Left lung (tissue), 10 donors: ENCODE data around the gene OSBPL5. TPM values are rescaled to one million over a fixed set of nuclear protein-coding genes. Genes with fewer than 3 reads are reported as not detected.
A peak's percentile ranks its signal among the peaks of the same experiment; 100 is the strongest.

Experiments
- ATAC-seq: fragments of 200-7000 bp; cut with Tn5 transposase; one replicate; pipeline ENCODE4 v1.9.1; 2020; ENCODE audit warnings: moderate library complexity
- DNase-seq, 4 donors: peaks; one replicate each; pipeline ENCODE4 v3.0.0-alpha.2; 2013 to 2020
- H3K27ac ChIP-seq, 2 donors: fragments of 200-600 bp; sonication (generic) in 1 of 2; one replicate each; pipeline versions ENCODE4 v1.5.0 to v1.8.0; 2020 to 2021
- H3K27me3 ChIP-seq, 2 donors: fragments of 200-600 bp; sonication (generic) in 1 of 2; one replicate each; pipeline versions ENCODE4 v1.5.0 to v1.8.0; 2020 to 2021
- H3K36me3 ChIP-seq, 2 donors: fragments of 200-600 bp; sonication (generic) in 1 of 2; one replicate each; pipeline versions ENCODE4 v1.5.0 to v1.8.0; 2020 to 2021
- H3K4me1 ChIP-seq, 2 donors: fragments of 200-600 bp; one replicate each; pipeline ENCODE4 v1.8.0; 2021
- H3K4me3 ChIP-seq, 2 donors: fragments of 200-600 bp; sonication (generic) in 1 of 2; one replicate each; pipeline versions ENCODE4 v1.5.0 to v1.8.0; 2020 to 2021; ENCODE audit warnings: mild to moderate bottlenecking in 1 of 2
- H3K9me3 ChIP-seq, 2 donors: fragments of 200-600 bp; sonication (generic) in 1 of 2; one replicate each; pipeline versions ENCODE4 v1.5.0 to v1.8.0; 2020 to 2021
- intact Hi-C, 2 donors: fragments of 100-400 bp; cut with DNase I; formaldehyde crosslinking; loops; one replicate each; pipeline versions ENCODE4 v1.11.2 to v1.14.2; 2022
- polyA plus RNA-seq, 6 donors: library from polyadenylated mRNA; unstranded; fragments of 120-200 nt; gene quantifications; one replicate each; pipeline ENCODE4 v1.2.1, GENCODE V29; 2013; ENCODE audit not compliant: insufficient read length in 6 of 6
- total RNA-seq, 2 donors: library from RNA; stranded (reverse); fragmentation: NEBNext Ultra II Directional; extraction: Animal tissue kit (Norgen Biotek cat#: 25700); gene quantifications; one replicate each; pipeline ENCODE4 v1.2.1, GENCODE V29; 2021
- TF ChIP-seq, protein P1 (sequence below), 2 donors: fragments of 200-600 bp; sonication (generic) in 1 of 2; IDR thresholded peaks; one replicate each; pipeline versions ENCODE4 v1.5.0 to v1.8.0; 2021; ENCODE audit warnings: antibody characterized with exemption in 2 of 2
- donor health status: DM: no; HTN: yes; CAD: no.
- donor health status: DM: no; HTN: no; CAD: no.

Gene OSBPL5
- total and polyA plus RNA-seq, 8 donors, result 19.5 to 39.6 (median 30.4) TPM

DNA sequence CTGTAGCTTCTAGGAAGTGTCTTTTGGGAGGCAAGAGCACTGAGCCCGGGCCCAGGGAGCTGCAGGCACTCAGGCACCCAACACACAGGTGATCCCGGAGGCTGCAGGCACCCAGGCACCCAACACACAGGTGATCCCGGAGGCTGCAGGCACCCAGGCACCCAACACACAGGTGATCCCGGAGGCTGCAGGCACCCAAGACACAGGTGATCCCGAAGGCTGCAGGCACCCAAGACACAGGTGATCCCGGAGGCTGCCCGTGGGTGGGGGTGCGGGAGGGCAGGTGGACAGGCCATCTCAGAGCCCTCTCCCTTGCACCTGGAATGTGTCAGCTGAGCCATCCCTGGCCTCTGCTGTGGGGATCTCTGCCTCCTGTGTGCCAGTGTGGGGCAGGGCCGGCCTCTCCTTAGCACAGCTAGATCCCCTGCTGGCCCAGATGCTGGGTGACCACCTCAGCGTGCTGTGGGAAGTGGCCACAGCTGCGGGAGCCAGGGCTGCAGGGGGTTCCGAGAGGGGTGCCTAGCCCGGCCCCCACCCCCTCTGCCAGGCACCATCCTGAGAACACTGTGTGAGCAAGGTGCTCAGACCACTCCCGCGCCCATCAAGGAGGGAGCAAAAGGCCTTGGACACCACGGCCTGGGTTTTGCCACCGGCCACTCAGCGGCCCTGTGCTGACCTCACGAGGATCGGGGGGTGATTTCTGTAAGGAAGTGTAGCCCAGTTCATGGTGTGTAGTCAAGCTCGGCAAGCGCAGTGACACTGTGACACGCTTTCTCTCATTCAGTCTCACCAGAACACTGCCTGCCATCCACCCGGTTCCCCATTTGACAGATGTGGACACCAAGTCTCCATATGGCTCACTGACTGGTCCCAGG, 39.3 kb upstream of the OSBPL5 start:
- TF ChIP-seq, protein P1, sequence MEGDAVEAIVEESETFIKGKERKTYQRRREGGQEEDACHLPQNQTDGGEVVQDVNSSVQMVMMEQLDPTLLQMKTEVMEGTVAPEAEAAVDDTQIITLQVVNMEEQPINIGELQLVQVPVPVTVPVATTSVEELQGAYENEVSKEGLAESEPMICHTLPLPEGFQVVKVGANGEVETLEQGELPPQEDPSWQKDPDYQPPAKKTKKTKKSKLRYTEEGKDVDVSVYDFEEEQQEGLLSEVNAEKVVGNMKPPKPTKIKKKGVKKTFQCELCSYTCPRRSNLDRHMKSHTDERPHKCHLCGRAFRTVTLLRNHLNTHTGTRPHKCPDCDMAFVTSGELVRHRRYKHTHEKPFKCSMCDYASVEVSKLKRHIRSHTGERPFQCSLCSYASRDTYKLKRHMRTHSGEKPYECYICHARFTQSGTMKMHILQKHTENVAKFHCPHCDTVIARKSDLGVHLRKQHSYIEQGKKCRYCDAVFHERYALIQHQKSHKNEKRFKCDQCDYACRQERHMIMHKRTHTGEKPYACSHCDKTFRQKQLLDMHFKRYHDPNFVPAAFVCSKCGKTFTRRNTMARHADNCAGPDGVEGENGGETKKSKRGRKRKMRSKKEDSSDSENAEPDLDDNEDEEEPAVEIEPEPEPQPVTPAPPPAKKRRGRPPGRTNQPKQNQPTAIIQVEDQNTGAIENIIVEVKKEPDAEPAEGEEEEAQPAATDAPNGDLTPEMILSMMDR (IDR thresholded peaks at IDR 0.05), result no peak
- no peak for ATAC-seq
- intact Hi-C loops, result no loop called here
- Histone ChIP-seq H3K9me3 (no peaks in the 10 kb centered on the region), H3K4me3 (no peak overlapping the region), H3K27ac (no peak overlapping the region), H3K36me3 (no peaks in the 10 kb centered on the region), H3K4me1 (peaks cover 0 to 3% of the 10 kb centered on the region in 2 donors), H3K27me3 (peaks cover 23 to 61% of the 10 kb centered on the region in 2 donors)
- DNase-seq, result peak in 1 of 4 donors; percentile 60

DNA sequence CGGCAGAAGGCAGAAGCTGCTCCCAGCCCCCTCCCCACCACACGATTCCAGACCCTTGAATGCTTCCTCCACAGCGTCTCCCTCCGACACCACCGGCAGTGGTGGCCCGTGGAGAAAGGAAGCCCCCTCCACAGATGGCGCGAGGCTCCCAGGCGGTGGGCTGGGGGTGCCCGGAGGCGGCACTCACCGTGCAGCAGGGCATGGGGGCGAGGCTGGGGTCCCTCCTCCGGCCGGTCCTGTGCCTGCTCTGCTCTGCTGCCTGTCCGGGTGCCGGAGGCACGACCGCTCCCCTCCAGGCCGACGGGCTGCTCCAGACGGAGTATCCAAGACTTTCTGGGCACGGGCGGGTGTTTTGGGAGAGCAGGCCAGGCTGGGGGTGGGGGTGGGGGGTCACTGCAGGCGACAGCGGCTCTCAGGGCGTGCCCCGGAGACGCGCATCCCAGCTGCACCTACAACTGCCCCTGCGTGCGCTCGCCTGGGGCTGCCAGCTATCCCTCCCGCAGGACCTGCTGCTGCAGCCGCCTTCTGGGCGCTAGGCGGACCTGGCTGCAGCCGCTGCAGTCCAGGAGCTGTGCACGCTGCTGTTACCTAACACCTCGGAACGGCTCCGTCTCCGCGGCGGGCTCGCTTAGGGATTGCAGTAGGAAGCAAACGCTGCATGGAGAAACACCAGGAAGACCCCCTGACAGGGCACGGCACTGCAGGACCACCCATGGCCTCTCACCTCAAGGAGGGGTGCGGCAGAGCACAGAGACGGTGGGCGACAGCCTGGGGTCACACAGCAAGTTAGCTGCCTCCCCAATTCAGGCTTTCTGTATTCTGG, 38.3 kb upstream of the OSBPL5 start:
- Histone ChIP-seq H3K4me3 (no peak overlapping the region), H3K4me1 (peaks cover 0 to 3% of the 10 kb centered on the region in 2 donors), H3K9me3 (no peaks in the 10 kb centered on the region), H3K36me3 (no peaks in the 10 kb centered on the region), H3K27ac (no peak overlapping the region), H3K27me3 (peaks cover 23 to 69% of the 10 kb centered on the region in 2 donors)
- ATAC-seq (no peak), DNase-seq (peak in 3 of 4 donors; percentile 21 to 75 (median 22))
- TF ChIP-seq, protein P1 (IDR thresholded peaks at IDR 0.05), result no peak
- intact Hi-C loops, result no loop called here

DNA sequence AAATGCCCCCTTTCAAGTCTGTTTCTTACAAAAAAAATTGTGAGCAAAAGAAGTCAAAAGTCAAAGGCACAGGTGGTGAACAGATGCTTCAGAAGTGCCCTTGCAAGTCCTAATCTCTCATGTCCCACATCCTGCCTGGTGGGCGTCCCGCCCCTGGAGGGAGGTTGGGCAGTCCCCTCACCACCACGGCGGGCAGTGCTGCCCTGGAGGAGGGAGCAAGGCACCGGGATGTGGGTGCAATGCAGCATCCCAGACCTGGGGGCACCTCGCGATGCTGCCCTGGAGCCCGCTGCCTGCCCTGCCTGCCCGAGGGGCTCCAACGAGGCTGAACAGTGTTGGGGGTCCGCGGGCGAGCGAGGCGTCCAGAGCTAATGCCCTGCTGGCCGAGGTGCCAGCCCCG, 37.6 kb upstream of the OSBPL5 start:
- Histone ChIP-seq H3K27ac (no peak overlapping the region), H3K27me3 (peaks cover 23 to 76% of the 10 kb centered on the region in 2 donors), H3K36me3 (no peaks in the 10 kb centered on the region), H3K9me3 (no peaks in the 10 kb centered on the region), H3K4me3 (no peak overlapping the region), H3K4me1 (peaks cover 0 to 3% of the 10 kb centered on the region in 2 donors)
- intact Hi-C loops, result no loop called here
- peak in 2 of 4 donors; percentile 19 to 74 for DNase-seq
- TF ChIP-seq, protein P1 (IDR thresholded peaks at IDR 0.05), result no peak
- no peak for ATAC-seq

DNA sequence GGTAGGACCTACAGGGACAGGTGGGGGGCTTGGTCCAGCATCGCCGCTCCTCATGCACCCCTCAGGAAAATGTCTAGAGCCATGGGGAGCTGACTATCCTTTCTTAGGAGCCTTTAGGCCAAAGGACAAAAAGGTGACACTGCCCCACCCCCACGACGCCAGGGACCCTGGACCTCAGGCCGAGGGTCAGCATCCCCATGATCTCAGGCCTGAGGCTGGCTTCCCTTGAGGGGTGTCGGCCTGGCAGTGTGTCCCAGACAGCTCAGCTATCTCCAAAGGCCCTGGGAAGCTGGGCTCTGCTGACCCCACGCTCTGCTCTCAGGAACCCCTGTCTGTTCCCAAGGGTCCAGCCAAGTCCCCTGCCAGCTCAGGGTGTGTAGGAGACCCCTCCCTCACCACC, 37.2 kb upstream of the OSBPL5 start:
- Histone ChIP-seq H3K4me3 (no peak overlapping the region), H3K9me3 (no peaks in the 10 kb centered on the region), H3K4me1 (peaks cover 0 to 3% of the 10 kb centered on the region in 2 donors), H3K36me3 (no peaks in the 10 kb centered on the region), H3K27me3 (peaks cover 23 to 80% of the 10 kb centered on the region in 2 donors), H3K27ac (no peak overlapping the region)
- peak in 2 of 4 donors; percentile 25 to 27 for DNase-seq
- intact Hi-C loops, result no loop called here
- ATAC-seq, result no peak
- TF ChIP-seq, protein P1 (IDR thresholded peaks at IDR 0.05), result no peak
